ENCODE data around the gene ZNF860. TPM values are rescaled to one million over a fixed set of nuclear protein-coding genes. Genes with fewer than 3 reads are reported as not detected.

The ZNF860 gene
- total RNA-seq, 1 experiment from 2014 or later: 8.9 TPM

GRCh38 chr3:31959251-31959650 lies 22.3 kb upstream of the ZNF860 start:
- no TSS peak for BruUV-seq (replicated peaks)

GRCh38 chr3:31959951-31960792 lies 21.4 kb upstream of the ZNF860 start:
- ATAC-seq: no peak
- POLR2A ChIA-PET: interaction anchor here (0.7 kb wide), 1 partner anchor 865 kb away, joined by 15 read pairs; no protein-coding TSS in a partner anchor
- CTCF ChIA-PET: no interaction called here
- no peaks in the 10 kb centered on the region for H3K27me3 ChIP-seq (ENCODE audit: control insufficient read depth, insufficient read depth, low read length)
- H3K27ac ChIP-seq (ENCODE audit: low read length): peak overlapping the region; percentile 90
- H3K4me1 ChIP-seq (ENCODE audit: control insufficient read depth, insufficient read depth, low read length): peaks cover 51% of the 10 kb centered on the region
- intact Hi-C loops (cut with micrococcal nuclease; ENCODE audit: unreplicated experiment): no loop called here
- no peaks in the 10 kb centered on the region for H3K36me3 ChIP-seq (ENCODE audit: control insufficient read depth, insufficient read depth, low read length)
- no TSS peak for BruUV-seq (replicated peaks)
- no peaks in the 10 kb centered on the region; the same call in 1 of the 2 replicates for H3K9me3 ChIP-seq (ENCODE audit: control insufficient read depth, insufficient read depth, low read depth, low read length)
- DNase-seq (ENCODE audit: low read depth, low spot score): no peak
- in situ Hi-C loops (cut with HindIII; ENCODE audit: low pct_unique_long_range_greater_than_20kb, low sequenced_read_pairs): no loop called here
- H3K4me3 ChIP-seq (ENCODE audit: low read depth in 2 of 2, low read length in 2 of 2): peak overlapping the region; percentile 15 to 50; a peak in 3 of 4 replicates
- TF ChIP-seq POLR2AphosphoS5 (IDR thresholded peaks at IDR 0.05; ENCODE audit: low read depth, low read length): no peak
- TF ChIP-seq TCF7L2 (IDR thresholded peaks at IDR 0.05; ENCODE audit: low read depth, low read length): no peak
- no peak for TF ChIP-seq CTCF (IDR thresholded peaks at IDR 0.05)
- TF ChIP-seq SIN3A (IDR thresholded peaks at IDR 0.05; ENCODE audit: borderline replicate concordance, insufficient read depth, low read depth, low read length): no peak

More at GRCh38 chr3:31959251-31959650, 22.3 kb upstream of the ZNF860 start:
- in situ Hi-C loops (cut with HindIII; ENCODE audit: low pct_unique_long_range_greater_than_20kb, low sequenced_read_pairs) (no loop called here), intact Hi-C loops (cut with micrococcal nuclease; ENCODE audit: unreplicated experiment) (no loop called here)
- H3K27ac ChIP-seq (ENCODE audit: low read length): peak overlapping the region; percentile 90
- no peaks in the 10 kb centered on the region; the same call in 1 of the 2 replicates for H3K9me3 ChIP-seq (ENCODE audit: control insufficient read depth, insufficient read depth, low read depth, low read length)
- no peaks in the 10 kb centered on the region for H3K27me3 ChIP-seq (ENCODE audit: control insufficient read depth, insufficient read depth, low read length)
- ChIA-PET POLR2A (no interaction called here), CTCF (no interaction called here)
- H3K36me3 ChIP-seq (ENCODE audit: control insufficient read depth, insufficient read depth, low read length): no peaks in the 10 kb centered on the region
- H3K4me3 ChIP-seq (ENCODE audit: low read depth in 2 of 2, low read length in 2 of 2): peak overlapping the region in 1 of 2 experiments; percentile 50; a peak in 1 of 4 replicates
- ATAC-seq (no peak), DNase-seq (ENCODE audit: low read depth, low spot score) (no peak)
- peaks cover 48% of the 10 kb centered on the region for H3K4me1 ChIP-seq (ENCODE audit: control insufficient read depth, insufficient read depth, low read length)
- TF ChIP-seq SIN3A (IDR thresholded peaks at IDR 0.05; ENCODE audit: borderline replicate concordance, insufficient read depth, low read depth, low read length): no peak
- TF ChIP-seq TCF7L2 (IDR thresholded peaks at IDR 0.05; ENCODE audit: low read depth, low read length): no peak
- TF ChIP-seq POLR2AphosphoS5 (IDR thresholded peaks at IDR 0.05; ENCODE audit: low read depth, low read length): no peak
- no peak for TF ChIP-seq CTCF (IDR thresholded peaks at IDR 0.05)
- TF ChIP-seq REST (IDR thresholded peaks at IDR 0.05; ENCODE audit: insufficient read depth in 1 of 2, low read depth in 2 of 2, low read length in 1 of 2): no peak

Data from Panc1 (cell line).